ENCODE data around the gene VSTM2B.

The VSTM2B gene

GRCh38 chr19:29497241-29497640 is 28.6 kb upstream of the VSTM2B start:
- DNase-seq, result no peak

DNA sequence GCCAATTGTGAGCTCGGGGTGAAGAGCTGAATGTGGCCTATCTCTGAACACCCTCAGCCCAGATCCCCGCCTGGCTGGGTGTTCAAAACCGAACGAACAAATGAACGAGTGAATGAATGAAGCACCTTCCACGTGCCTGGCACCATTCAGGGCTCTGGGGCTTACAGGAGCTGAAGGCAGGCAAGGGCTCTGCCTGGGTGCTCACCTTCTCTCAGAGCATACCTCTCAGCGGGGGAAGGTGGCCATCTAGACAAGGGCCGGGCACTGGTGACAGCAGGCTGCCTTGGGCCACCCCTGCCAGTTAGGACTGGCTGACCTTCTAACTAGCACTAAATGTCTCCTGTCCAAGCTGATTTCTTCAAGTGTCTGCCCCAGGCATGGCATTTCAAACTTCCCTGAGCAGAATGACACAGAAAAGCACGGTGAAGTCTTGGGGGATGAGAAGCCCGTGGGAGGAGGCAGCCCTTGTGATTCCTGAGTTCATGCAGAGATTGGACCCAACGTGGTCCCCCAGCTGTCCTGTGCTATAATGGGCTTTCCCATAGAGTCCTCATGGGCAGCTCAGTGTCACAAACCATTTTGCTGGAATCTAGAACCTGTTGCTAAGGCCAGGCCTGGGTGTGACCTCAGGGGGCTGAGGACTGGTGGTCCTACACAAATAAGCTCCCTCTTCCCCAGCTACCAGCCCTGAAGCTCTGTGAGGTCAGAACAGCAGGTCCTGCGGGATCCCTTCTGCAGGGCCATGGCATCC is 27.9 kb upstream of the VSTM2B start:
- DNase-seq, result no peak

GRCh38 chr19:29499261-29499920 is 26.4 kb upstream of the VSTM2B start:
- no peak for DNase-seq

- DNase-seq, result no peak
Measured at GRCh38 chr19:29499921-29500590, 25.7 kb upstream of the VSTM2B start.

GRCh38 chr19:29501816-29502580 is 23.8 kb upstream of the VSTM2B start:
- no peak for DNase-seq

- no peak for DNase-seq
Measured at GRCh38 chr19:29502581-29502850, 23.3 kb upstream of the VSTM2B start.

GRCh38 chr19:29503140-29503758 is 22.5 kb upstream of the VSTM2B start:
- DNase-seq, result no peak

DNA sequence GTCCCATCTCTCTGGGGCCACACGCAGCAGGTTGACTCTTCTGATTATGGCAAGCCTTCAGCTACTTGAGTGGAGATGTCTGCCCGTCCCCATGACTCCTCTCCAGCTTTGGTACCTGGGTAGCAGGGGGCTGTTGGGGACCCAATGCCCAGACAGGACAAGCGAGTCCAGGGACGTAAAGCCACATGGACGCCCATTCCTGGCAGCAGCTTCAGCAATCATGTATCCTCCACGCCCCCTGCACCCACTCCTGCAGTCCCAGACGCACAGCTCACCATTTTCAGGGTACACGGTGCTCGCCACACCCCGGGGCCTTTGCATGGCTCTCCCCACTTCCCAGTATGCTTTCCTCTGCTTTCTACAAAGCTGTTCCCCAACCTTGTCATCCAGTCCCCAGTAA is 22.0 kb upstream of the VSTM2B start:
- DNase-seq, result no peak

- no peak for DNase-seq
Measured at GRCh38 chr19:29504454-29504853, 21.3 kb upstream of the VSTM2B start.

DNA sequence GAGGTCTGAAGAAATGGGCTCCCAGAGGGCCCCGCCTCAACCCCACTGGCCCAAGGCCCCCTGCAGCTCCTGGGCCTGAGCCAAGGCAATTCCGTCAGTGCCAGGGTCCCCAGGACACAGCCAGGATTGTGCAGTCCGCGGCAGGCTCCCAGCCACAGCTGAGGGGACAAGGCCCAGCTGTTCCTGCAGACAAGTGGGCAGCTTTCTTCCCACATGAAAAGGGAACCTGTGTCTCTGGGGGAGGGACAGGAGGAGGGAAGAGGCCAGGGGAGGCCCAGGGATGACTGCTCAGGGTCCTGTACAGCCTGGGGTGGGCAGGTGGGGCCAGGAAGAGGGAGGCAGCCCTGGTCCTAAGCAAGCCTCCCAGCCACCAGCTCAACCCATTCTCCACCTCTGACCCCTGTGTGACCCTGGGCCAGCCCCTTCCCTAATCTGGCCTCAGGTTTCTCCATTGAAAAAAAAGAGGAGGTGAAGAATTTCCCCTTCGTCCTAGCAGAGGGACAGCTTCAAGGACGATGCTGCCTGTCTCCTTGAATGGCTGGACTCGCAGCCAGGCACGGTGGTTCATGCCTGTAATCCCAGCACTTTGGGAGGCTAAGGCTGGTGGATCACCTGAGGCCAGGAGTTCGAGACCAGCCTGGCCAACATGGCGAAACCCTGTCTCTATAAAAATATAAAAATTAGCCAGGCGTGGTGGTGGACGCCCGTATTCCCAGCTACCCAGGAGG is 20.5 kb upstream of the VSTM2B start:
- no peak for DNase-seq

DNA sequence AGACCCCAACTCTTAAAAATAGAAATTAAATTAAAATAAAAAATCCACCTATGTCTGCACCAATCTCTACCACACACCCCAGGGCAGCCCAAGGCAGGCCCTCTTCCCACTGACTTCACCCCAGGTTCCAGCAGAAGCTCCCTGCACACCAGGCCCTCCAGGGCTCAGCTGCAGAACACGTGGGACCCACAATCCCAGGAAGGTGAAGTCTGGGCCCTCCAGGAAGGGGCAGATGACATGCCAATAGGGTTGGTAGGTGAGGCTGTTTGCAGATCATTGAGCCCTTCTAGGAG is 19.2 kb upstream of the VSTM2B start:
- DNase-seq, result no peak

DNA sequence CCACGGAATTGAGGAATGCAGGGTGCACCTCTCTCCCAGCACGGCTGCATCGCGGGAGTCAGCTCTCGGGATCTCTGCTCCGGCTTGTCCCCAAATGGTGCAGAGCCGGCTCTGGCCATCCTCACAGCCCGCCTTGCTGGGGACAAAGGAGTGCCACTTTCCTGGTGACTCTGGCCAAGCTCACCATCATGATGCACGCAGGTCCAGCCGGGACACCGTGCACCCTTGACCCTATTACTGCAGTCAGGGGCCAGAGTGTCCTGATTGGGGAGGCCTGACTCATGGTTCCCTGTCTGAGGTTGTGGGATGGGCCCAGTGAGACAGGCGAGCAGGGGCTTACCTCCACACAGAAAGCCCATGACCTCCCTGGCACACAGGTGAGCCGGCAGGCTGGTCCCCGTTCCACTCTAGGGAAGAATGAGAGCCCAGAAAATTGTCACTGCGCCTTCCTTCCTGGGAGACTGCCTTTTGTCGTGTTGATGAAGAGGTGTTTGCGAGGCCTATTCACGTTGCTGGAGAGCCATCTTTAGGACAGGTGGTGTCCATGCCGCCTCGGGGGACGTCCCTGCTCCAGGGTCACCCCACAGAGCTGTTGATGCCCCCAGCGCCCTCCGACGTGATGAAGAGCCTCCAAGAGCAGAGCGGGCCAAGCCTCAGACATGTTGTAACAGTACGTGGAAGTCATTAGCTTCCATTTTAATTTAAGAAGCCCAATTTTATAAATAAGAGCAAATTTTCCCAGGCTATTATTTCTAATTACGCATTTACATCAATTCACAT is 18.5 kb upstream of the VSTM2B start:
- DNase-seq, result no peak

DNA sequence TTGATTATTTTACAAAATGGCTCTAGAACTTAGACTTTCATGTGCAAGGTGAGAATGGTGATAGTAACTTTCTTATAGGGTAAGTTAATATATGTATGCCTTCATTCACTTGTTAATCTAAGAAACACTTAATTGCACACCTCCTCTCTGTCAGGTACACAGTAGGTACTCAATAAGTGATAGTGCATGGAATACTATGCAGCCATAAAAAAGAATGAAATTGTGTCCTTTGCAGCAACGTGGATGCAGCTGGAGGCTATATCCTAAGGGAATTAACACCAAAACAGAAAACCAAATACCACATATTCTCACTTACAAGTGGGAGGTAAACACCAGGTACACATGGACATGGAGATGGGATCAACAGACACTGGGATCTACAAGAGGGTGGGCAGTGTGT is 17.6 kb upstream of the VSTM2B start:
- DNase-seq, result no peak

GRCh38 chr19:29509456-29509855 is 16.3 kb upstream of the VSTM2B start:
- no peak for DNase-seq

- DNase-seq, result no peak
Measured at GRCh38 chr19:29510701-29511265, 15.0 kb upstream of the VSTM2B start.

GRCh38 chr19:29511768-29512167 is 14.0 kb upstream of the VSTM2B start:
- DNase-seq, result no peak

GRCh38 chr19:29512748-29513147 is 13.0 kb upstream of the VSTM2B start:
- no peak for DNase-seq

- DNase-seq, result no peak
Measured at GRCh38 chr19:29514525-29515232, 11.1 kb upstream of the VSTM2B start.

DNA sequence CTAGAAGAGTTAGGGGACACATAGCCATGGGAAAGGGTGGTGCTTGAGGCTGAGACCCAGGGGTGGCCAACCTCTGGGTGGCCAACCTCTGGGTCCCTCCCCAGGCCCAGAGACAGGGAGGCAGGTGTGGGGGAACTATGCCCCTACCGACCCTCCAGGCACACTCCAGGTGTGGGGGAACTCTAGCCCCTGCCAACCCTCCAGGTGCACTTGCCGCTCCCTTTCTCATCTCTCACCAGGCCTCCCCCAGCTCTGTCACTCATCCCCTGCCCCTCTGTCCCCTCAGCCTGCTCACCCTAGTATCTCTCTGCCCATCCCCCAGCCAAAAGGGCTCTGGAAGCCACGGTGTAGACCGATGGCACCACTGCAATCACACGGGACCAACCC is 10.6 kb upstream of the VSTM2B start:
- DNase-seq, result no peak

DNA sequence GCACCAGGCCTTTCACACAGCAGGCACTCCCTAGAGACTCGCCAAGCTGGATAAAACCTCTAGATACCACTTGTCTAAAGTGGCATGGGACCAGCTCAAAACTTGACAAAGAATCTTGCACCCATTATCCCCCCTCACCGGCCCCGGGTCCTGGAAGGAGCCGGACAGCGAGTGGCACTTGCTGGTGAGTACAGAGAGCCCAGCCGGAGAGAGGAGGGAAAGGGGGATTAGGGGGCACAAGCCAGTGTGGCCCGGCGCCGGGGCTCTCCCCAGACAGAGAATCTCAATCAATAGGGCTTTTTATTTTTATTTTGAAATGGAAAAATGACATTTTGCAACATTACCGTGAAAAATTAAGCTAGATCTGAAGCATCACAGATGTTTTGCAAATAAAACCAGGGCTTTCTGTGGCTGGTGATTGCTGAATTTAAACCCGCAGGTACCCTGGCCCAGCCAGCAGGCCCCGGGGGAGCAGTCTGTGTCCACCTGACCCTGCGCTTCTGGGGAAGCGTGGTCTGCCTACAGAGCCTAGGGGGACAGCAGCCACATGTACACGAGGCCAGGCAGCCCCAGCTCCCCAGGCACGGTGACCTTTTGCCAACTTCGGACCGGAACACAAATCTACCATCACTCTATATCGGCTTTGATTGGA is 10.0 kb upstream of the VSTM2B start:
- no peak for DNase-seq

All from effector CD4-positive, alpha-beta T cell (primary cell).